ENCODE measurements around the gene LRP11. TPM values are rescaled to one million over a fixed set of nuclear protein-coding genes. Genes with fewer than 3 reads are reported as not detected.

LRP11 gene
- polyA plus RNA-seq, 1 donor from 2014 or later: 57.0 TPM

- no peak overlapping the region for H3K4me2 ChIP-seq (ENCODE audit: low read length)
- H3K27ac ChIP-seq (ENCODE audit: low read length): no peak overlapping the region
- no peak overlapping the region for H2AFZ ChIP-seq (ENCODE audit: low read depth, low read length)
- no peaks in the 10 kb centered on the region for H4K20me1 ChIP-seq (ENCODE audit: insufficient read depth)
- no peaks in the 10 kb centered on the region for H3K9me2 ChIP-seq (ENCODE audit: insufficient read depth, low read length)
- H3K9ac ChIP-seq (ENCODE audit: low read length): no peak overlapping the region
- TF ChIP-seq EZH2 (IDR thresholded peaks at IDR 0.05; ENCODE audit: borderline replicate concordance, insufficient read depth, low read length, poor library complexity, severe bottlenecking): no peak
- TF ChIP-seq REST (IDR thresholded peaks at IDR 0.05; ENCODE audit: borderline replicate concordance): no peak
- no peak for TF ChIP-seq POLR2AphosphoS5 (IDR thresholded peaks at IDR 0.05)
- no peak for TF ChIP-seq EP300 (conservative IDR thresholded peaks at IDR 0.05; ENCODE audit: poor library complexity, severe bottlenecking)
- TF ChIP-seq MXI1 (conservative IDR thresholded peaks at IDR 0.05; ENCODE audit: poor library complexity, severe bottlenecking): no peak
- TF ChIP-seq TAF1 (IDR thresholded peaks at IDR 0.05; ENCODE audit: low read depth): no peak
- TF ChIP-seq RAD21 (conservative IDR thresholded peaks at IDR 0.05): no peak
- no peak for TF ChIP-seq CTCF (IDR thresholded peaks at IDR 0.05; ENCODE audit: poor library complexity, severe bottlenecking)
- no peak for TF ChIP-seq SMC3 (conservative IDR thresholded peaks at IDR 0.05; ENCODE audit: poor library complexity)
- H3F3A ChIP-seq (ENCODE audit: insufficient read depth, low read length, poor library complexity, severe bottlenecking): no peaks in the 10 kb centered on the region
- H3K4me3 ChIP-seq (ENCODE audit: low read length): no peak overlapping the region
- no peaks in the 10 kb centered on the region for H3K27me3 ChIP-seq (ENCODE audit: insufficient read depth, low read depth, low read length)
- no peaks in the 10 kb centered on the region for H3K79me2 ChIP-seq (replicated peaks; ENCODE audit: insufficient read depth, low read length)
- H3K36me3 ChIP-seq (ENCODE audit: insufficient read depth, low read length): no peaks in the 10 kb centered on the region
- H3K9me3 ChIP-seq (ENCODE audit: low read length): no peaks in the 10 kb centered on the region
These were observed 8.1 kb upstream of the LRP11 start for GRCh38 chr6:149872233-149872632.

DNA sequence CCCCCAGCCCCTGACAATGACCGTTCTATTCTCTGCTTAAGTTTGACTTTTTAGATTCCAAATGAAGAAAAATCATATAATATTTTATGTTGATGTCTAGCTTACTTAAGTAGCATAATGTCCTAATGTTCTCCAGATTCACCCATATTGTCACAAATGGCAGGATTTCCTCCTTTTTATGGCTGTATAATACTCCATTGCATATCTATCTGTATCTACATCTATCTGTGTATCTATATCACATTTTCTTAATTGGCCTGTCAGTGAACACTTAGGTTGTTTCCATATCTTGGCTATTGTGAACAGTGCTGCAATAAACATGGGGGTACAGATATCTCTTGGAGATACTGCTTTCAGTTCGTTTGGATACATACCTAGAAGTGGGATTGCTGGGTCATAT is 7.0 kb upstream of the LRP11 start:
- Histone ChIP-seq H2AFZ (ENCODE audit: low read depth, low read length) (no peak overlapping the region), H3K4me3 (ENCODE audit: low read length) (no peak overlapping the region), H3K79me2 (replicated peaks; ENCODE audit: insufficient read depth, low read length) (no peaks in the 10 kb centered on the region), H3K9me2 (ENCODE audit: insufficient read depth, low read length) (no peaks in the 10 kb centered on the region), H3K9me3 (ENCODE audit: low read length) (no peaks in the 10 kb centered on the region), H3K27me3 (ENCODE audit: insufficient read depth, low read depth, low read length) (no peaks in the 10 kb centered on the region), H3F3A (ENCODE audit: insufficient read depth, low read length, poor library complexity, severe bottlenecking) (no peaks in the 10 kb centered on the region), H3K36me3 (ENCODE audit: insufficient read depth, low read length) (no peaks in the 10 kb centered on the region), H3K9ac (ENCODE audit: low read length) (no peak overlapping the region), H4K20me1 (ENCODE audit: insufficient read depth) (no peaks in the 10 kb centered on the region), H3K4me2 (ENCODE audit: low read length) (no peak overlapping the region), H3K27ac (ENCODE audit: low read length) (no peak overlapping the region)
- TF ChIP-seq TAF1 (IDR thresholded peaks at IDR 0.05; ENCODE audit: low read depth): no peak
- TF ChIP-seq MXI1 (conservative IDR thresholded peaks at IDR 0.05; ENCODE audit: poor library complexity, severe bottlenecking): no peak
- no peak for TF ChIP-seq CTCF (IDR thresholded peaks at IDR 0.05; ENCODE audit: poor library complexity, severe bottlenecking)
- no peak for TF ChIP-seq SMC3 (conservative IDR thresholded peaks at IDR 0.05; ENCODE audit: poor library complexity)
- TF ChIP-seq EP300 (conservative IDR thresholded peaks at IDR 0.05; ENCODE audit: poor library complexity, severe bottlenecking): no peak
- no peak for TF ChIP-seq POLR2AphosphoS5 (IDR thresholded peaks at IDR 0.05)
- TF ChIP-seq REST (IDR thresholded peaks at IDR 0.05; ENCODE audit: borderline replicate concordance): no peak
- no peak for TF ChIP-seq EZH2 (IDR thresholded peaks at IDR 0.05; ENCODE audit: borderline replicate concordance, insufficient read depth, low read length, poor library complexity, severe bottlenecking)
- TF ChIP-seq RAD21 (conservative IDR thresholded peaks at IDR 0.05): no peak

Data from neural cell (in vitro differentiated cells).